Ramos (cell line): ENCODE measurements around the gene HHIPL1.

ENCODE experiments used
- in situ Hi-C: fragments of 300-500 bp; cut with MboI; formaldehyde crosslinking; loops from one replicate; pipeline ENCODE4 v1.14.3; 2022; ENCODE audit warnings: low sequenced_read_pairs; ENCODE audit not compliant: unreplicated experiment

Gene HHIPL1

DNA sequence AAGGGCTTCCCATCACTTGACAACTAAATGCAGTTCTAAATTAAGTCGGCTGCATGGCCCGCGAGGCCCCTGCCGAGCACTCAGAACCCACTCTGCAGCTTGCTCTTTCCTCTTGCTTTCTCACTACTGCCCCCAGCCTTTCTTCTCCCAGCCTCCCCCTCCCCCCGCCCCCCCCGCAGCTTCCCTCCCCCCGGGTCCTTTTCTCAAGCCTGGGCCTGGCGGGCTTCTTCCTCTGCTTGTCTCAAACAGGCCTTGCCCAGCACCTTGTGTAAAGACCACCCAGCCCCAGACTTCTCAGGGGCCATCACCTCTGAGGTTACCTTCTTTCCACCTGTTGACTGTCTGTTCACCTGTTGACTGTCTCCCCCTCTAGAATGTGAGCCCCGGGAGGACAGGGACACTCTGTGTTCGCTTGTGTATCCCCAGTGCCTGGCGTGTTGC, 40.2 kb downstream of the HHIPL1 start:
- in situ Hi-C loops, result no loop called here

DNA sequence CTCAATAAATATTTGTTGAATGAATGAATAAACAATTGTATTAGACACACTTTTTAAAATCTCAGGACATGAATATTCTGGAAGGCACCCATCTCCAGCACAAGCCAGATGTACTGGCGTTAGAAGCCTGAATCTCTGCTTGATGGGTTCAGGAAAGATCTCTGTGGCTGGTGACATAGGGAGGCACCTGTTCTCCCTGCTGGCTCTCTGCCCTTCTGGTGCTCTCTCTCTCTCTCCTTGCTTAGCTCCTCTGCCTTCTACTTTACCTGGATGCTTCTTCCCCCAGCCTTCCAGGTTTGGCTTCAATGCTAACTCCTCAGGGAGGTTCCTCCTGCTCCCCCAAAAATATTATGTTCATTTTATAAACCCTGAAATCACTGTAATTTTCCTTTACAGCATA, 40.7 kb downstream of the HHIPL1 start:
- in situ Hi-C loops, result no loop called here

DNA sequence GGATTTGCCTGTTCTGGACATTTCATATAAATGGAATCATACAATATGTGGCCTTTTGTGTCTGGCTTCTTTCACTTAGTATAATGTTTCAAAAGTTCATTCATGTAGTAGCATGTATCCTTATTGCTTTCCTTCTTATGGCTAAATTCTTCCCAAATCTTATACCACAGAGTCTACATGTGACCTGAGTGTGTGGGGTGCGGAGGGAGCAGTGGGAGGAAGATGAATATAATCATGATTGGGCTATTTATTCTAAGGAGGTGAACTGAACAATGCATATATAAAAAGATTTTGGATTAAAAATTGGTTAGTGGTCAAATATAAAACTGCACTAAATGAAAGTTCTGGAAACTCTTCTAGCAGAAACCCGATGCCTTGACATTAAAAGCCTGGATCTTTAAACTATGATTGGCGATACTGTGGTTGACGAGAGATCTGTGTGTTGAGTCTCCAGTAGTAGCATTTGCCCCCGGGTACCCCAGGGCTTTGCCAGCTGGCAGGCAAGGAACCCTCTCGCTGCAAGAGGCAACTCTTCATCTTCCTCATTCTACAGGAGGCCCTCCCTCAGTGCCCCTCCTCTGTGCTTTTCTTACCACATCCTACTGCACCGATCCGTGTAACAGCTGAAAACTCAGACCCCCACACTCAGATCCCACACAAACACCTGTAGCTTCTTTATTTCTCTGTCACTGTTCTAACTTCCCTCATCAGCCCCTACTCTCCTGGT, 41.8 kb downstream of the HHIPL1 start:
- in situ Hi-C loops, result no loop called here

DNA sequence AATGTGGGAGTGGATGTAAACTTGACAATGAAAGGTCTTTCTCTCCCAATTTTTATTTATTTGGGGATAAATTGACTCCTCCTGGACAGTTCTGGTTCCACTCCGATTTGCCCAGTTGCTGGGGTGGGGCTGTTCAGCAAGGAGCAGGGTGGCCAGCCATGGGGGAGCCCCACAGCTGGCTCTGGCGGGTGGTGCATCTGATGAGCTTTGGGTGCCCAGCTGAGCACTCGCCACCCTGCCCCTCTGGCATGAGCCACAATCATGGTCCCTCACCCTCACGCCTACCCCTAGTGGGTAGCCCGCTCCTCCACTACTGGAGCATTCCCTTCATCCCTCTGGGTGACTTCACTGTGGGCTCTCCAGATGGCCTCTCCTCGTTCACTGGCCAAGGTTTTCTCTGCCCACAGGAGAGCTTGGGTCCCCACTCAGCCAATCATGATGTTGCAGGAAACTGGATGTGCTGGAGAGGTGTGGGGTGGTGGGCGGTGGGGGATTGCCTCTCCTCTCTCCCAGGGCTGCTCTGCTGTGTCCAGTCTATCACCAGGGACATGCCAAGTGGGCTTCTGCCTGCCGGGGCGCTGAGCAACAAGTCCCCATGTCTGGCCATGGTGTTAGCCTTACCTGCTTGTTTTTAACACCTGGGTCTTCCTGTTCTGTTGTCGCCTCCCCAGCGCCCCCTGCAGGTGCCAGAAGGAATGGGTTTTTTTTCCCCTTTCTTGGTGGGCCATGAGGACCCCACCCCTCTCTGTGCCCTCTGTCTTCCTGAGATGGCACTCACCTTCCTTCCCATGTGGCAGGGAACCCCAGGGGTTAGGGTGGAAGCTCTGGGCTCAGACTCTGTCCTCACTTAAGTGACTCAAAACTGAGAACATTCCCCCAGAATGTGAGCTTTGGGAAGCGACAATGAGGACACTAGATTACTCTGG, 42.6 kb downstream of the HHIPL1 start:
- in situ Hi-C loops, result no loop called here

DNA sequence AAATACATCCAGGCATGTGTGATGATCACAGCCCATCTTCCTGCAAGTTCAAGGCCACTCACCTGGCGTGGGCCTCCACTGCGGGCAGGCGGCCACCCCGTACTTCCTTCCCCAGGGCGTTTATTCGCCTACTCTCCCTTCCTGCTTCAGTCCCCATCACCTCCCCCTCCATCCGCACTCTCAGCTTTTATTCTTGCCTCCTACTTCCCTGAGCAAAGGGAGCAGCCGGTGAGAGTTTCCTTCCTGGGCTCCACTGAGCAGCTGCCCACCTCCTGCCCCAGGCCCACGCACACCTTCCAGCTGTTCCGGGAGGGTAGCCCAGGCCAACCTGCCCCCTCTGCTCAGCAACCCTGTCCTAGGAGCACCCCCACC, 43.3 kb downstream of the HHIPL1 start:
- in situ Hi-C loops, result no loop called here

DNA sequence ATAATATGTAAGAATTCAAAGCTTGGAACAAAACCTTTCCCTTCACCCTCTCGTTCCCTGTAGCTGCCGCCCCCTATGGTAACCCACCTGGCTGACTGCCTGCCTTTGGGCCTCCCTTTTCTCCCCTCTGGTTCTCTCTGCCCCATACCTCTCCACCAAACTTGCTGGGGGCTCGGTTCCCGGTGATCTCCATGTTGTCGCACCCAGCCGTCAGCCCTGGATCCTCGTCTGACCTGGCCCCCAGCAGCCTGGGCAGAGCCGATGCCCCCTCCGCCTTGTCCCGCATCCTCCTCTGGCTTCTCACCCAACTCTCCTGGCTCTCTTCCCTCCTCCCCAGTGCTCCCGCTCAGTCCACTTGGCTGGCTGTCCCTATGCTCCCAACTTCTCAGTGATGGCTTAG, 43.7 kb downstream of the HHIPL1 start:
- in situ Hi-C loops, result no loop called here

DNA sequence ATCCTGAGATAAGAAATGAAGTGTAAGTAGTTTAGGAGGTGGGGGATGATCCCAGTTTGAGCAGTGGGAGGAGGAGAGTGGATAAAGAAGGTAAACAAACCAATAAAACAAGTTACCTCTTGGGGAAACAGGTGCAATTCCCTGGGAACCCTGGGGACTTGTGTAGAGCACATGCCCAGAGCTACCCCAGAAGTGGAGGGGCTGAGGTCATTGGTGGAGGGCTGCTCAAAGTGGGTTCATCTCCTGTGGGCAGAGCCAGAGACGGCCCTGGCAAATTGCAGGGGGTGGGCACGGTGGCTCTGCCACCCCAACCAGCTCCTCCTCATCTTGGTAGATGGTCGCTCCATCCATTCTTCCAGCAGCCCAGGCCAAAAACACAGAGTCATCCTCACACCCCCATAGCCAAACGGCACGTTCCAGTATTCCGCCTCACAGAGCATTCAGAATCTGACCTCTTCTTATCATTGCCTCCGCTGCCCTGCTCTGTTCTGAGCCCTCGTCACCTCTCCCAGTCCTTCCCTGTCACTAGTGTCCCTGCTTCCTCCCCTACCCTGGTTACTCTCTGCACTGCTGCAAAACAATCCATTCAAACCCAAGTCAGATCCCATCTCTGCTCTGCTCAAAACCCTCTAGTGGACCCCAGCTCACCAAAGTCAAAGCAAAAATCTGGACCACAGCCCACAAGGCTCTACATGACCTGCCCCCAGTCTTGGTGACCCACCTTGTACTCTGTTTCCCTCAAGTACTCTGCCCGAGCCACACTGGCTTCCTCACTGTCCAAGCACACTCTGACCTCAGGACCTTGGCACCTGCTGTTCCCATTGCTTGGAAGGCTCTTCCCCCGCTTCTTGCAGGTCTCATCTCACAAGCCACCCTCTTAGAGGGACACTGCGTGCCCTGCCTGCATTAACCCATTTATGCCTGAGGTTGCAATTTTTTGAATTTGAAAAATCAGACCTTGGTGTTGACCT, 44.6 kb downstream of the HHIPL1 start:
- in situ Hi-C loops, result no loop called here

DNA sequence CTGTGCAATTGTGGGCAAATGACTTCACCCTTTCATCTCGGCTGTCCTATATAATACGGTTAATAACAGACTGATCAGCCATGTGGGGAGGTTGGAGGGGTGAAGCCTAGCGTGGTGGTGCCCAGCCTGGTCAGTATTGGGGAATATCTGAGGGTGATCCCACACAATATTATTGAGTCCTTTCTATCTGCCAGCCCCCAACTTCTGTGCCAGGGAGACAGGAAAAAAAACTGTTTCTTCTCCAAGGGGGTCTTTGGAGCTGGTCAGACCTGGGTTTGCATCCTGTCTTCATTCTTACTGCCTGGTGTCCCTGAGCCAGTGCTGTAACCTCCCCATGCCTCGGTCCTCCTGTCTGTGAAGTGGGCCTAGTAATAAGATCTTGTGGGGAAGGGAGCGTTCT, 45.7 kb downstream of the HHIPL1 start:
- in situ Hi-C loops, result no loop called here

DNA sequence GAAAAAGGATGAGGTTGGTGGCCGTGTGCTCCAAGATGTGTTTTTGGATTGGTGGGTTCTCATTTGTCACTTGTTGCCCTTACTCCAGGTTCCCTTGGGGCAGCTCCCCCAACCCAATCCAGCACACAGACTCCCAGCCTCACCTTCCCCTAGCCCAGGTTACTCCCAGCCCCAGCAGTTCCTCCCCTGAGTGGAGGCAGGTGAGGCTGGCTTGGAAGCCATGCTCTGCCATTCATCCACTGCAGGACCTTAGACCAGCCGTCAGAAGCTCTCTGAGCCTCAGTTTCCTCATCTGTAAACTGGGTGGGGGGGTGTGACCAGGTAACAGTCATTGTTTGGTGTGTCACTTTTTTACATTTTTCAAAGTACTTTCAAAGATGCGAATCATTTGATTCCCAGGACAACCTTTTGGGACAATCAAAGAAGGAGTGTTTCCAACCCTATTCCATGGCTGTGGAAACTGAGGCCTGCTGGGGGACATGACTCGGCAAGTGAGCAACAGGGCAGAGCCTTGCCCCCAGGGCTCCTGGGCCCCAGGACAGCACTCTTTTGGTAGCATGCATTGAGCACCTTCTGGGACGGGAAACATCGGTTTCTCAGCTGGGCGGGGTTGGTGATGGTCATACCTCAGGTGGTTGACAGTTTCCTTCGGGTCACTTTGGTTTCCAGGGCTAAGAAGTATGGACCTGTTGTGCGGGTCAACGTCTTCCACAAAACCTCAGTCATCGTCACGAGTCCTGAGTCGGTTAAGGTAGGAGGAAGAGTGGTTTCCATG, 46.4 kb downstream of the HHIPL1 start:
- in situ Hi-C loops, result no loop called here

DNA sequence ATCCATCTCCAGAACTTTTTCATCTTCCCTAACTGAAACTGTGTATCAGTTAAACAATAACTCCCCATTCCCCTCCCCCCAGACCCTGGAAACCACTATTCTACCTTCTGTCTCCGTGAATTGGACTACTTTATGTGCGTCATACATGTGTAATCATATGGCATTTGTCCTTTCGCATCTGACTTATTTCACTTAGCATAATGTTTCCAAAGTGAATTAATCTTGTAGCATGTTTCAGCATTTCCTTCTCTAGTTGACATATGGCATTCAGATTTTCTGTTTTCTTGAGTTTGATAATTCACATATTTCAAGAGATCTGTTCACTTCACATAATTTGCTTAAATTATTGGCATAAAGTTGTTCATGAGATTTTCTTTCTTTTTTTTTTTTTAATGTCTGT, 49.0 kb downstream of the HHIPL1 start:
- in situ Hi-C loops, result no loop called here

DNA sequence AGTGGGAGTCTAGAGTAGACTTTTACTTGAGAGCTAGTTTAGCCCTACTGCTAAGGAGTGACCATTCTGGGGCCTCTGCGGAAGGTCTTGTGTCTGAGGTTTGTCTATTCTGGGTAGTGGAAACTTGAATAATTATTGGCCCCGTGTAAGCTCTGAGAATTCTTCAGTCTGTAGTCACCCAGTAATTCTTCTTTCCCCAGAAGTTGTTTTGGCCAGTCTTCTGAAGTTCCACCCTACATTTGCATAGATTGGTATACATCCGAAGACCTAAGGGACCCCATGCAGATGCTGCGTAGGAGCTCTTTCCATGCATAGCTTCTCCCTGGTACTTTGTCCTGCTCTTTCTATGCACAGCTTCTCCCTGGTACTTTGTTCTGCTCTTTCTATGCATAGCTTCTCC, 52.0 kb downstream of the HHIPL1 start:
- in situ Hi-C loops, result no loop called here

DNA sequence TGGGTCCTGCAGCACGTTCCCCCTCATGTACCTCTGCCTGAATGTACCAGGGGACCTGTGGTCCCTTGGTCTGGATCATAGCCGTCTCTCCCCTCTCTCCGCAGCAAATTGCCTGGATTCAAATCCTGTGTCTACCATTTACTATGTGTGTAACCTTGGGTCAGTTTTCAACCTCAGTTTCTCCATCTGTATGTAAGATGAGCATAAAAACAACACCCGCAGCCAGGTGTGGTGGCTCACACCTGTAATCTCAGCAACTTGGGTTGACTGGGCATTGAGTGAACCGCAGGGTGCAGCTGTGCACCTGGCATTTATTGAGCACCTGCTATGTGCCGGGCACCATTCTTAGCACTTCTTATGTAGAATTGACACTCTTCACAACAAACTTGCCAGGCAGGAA, 53.3 kb downstream of the HHIPL1 start:
- in situ Hi-C loops, result no loop called here

DNA sequence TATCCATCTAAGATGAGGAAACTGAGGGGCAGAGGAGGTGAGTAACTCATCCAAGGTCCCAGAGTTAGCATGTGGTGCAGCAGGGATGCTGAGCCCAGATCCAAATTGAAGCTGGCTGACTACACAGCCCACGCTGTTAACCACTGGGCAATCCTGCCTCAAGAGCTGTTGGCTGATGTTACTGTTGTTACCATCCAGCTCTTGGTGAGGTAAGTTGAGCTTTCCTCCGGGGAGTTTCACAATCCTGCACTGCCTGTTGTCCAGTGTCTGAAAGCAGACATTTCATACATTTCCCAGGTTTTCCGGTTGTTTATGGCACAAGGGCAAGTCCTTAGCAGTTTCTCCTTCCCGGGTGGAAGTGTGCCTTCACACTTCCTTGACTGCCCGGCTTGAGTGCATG, 53.7 kb downstream of the HHIPL1 start:
- in situ Hi-C loops, result no loop called here

DNA sequence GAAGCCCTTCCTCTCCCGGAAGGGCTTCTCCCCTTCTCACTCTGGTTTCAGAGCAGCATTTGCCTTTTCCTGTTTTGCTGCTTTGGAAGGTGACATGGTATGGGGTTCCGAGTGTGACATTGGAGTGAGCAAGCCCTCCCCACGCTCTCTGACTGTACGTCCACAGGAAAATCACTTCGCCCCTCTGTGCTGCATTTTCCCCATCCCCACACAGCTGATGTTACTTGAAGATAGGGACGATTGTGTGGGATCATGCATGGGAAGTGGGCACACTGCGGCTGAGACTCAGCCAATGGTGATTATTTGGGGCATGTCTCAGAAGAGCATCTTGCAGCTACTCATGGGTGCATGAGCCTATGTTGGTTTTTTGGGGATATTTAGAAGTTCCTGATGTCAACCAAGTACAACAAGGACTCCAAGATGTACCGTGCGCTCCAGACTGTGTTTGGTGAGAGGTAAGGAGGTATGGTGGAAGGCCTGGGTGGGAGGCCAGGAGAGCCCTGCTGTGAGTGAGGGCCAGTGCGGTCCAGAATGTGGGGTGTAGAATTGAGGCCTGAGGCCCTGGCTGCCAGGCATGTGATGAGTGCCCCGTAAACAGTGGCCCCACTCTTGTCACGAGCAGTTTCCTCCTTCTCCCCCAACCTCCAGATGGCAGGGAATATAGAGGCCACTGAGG, 54.3 kb downstream of the HHIPL1 start:
- in situ Hi-C loops, result no loop called here

DNA sequence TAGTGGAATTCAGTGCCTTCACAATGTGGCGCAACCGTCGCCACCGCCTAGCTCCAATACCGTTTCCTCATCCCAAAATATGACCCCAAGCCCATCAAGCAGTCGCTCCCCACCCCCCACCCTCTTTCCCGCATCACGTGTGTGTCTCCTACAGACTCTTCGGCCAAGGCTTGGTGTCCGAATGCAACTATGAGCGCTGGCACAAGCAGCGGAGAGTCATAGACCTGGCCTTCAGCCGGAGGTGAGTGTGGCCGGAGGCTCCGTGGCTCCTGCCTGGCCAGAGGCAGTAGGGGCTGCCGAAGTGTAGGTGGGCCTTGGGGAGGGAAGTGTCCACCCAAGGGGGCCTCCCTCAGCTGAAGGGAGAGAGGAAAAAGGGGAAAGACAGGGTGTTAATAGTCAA, 54.9 kb downstream of the HHIPL1 start:
- in situ Hi-C loops, result no loop called here

DNA sequence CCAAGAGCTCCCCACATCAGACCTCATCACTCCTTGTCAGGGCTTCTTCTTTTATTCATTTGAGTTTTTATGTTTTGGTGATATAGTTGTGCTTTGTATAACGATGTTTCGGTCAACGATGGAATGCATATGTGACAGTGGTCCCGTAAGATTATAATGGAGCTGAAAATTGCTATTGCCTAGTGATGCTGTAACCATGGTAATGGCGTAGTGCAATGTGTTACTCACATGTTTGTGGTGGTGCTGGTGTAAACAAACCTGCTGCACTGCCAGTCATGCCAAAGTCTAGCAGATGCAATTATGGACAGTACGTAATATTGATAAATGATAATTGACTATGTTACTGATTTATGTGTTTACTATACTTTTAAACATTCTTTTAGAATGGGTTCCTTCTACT, 55.5 kb downstream of the HHIPL1 start:
- in situ Hi-C loops, result no loop called here

DNA sequence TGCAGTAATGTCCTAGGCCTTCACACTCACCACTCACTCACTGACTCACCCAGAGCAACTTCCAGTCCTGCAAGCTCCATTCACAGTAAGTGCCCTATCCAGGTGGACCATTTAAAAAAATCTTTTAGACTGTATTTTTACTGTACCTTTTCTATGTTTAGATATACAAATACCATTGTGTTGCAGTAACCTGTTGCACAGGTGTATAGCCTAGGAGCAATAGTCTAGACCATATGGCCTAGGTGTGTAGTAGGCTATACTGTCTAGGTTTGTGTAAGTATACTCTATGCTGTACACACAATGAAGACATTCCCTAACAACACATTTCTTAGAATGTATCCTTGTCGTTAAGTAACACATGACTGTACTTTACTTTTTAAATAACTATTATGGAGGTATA, 56.3 kb downstream of the HHIPL1 start:
- in situ Hi-C loops, result no loop called here

DNA sequence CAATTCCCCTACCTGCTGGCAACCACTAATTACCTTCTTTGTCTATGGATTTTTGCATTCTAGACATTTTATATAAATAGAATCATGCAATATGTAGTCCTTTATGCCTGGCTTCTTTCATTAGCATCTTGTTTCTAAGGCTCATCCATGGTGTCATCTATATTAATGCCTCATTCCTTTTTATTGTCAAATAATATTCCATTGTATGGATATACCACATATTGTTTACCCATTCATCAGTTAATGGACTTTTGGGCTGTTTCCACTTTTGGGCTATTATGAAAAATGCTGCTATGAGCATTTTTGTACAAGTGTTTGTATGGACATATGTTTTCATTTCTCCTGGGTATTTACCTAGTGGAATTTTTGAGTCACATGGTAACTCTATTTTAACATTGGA, 57.2 kb downstream of the HHIPL1 start:
- in situ Hi-C loops, result no loop called here

DNA sequence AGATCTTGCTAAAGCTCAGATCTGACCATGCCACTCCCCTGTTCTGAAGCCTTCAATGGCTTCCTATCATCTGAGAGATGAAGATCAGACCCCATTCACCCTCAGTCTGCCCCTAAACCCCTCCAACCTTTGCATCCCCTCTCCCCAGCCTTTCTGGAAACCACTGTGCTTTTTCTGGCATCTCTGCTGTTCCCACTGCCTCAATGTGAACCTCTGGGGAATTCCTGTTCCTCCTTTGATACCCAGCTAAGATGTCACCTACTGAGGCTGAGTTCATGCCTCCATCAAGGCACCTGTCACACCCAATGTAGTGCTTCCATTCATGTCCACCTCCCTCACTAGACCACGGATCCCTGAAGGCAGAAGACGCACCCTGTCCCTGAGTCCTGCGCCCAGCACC, 58.5 kb downstream of the HHIPL1 start:
- in situ Hi-C loops, result no loop called here
